CD4-positive, alpha-beta T cell treated with Interleukin-4 for 1 hour (primary cell): ENCODE measurements around the gene TBRG1.

Experiments used
- DNase-seq, 2 donors: peaks; one replicate each; pipeline ENCODE4 v3.0.0-alpha.2; 2020 to 2022

TBRG1 gene

GRCh38 chr11:124623861-124624525 is 1.3 kb downstream of the TBRG1 start:
- DNase-seq, result no peak

GRCh38 chr11:124625504-124626168 is 3.0 kb downstream of the TBRG1 start:
- no peak for DNase-seq

- no peak for DNase-seq
These were observed 4.9 kb downstream of the TBRG1 start for GRCh38 chr11:124627546-124627945.

- no peak for DNase-seq
These were observed 7.3 kb downstream of the TBRG1 start for GRCh38 chr11:124629961-124630360.

- no peak for DNase-seq
These were observed 10.7 kb downstream of the TBRG1 start for GRCh38 chr11:124633355-124633754.

GRCh38 chr11:124635932-124636331 is 13.3 kb downstream of the TBRG1 start:
- no peak for DNase-seq

GRCh38 chr11:124638500-124638899 is 15.8 kb downstream of the TBRG1 start:
- no peak for DNase-seq

- no peak for DNase-seq
These were observed 16.5 kb downstream of the TBRG1 start for GRCh38 chr11:124639186-124639585.

- DNase-seq, result no peak
These were observed 18.0 kb downstream of the TBRG1 start for GRCh38 chr11:124640666-124641065.

GRCh38 chr11:124642628-124643027 is 20.0 kb downstream of the TBRG1 start:
- DNase-seq, result no peak

- DNase-seq, result no peak
These were observed 20.5 kb downstream of the TBRG1 start for GRCh38 chr11:124643042-124643604.

GRCh38 chr11:124643605-124644425 is 21.2 kb downstream of the TBRG1 start:
- DNase-seq, result no peak

GRCh38 chr11:124644426-124645280 is 22.0 kb downstream of the TBRG1 start:
- peak; percentile 32 to 43 for DNase-seq

GRCh38 chr11:124646148-124646547 is 23.5 kb downstream of the TBRG1 start:
- no peak for DNase-seq

GRCh38 chr11:124648610-124649009 is 25.9 kb downstream of the TBRG1 start:
- no peak for DNase-seq

GRCh38 chr11:124656774-124657630 is 34.3 kb downstream of the TBRG1 start:
- no peak for DNase-seq

GRCh38 chr11:124657904-124658303 is 35.2 kb downstream of the TBRG1 start:
- DNase-seq, result no peak

- no peak for DNase-seq
These were observed 35.8 kb downstream of the TBRG1 start for GRCh38 chr11:124658501-124658900.

- DNase-seq, result no peak
These were observed 36.3 kb downstream of the TBRG1 start for GRCh38 chr11:124658986-124659385.

GRCh38 chr11:124661553-124661952 is 38.9 kb downstream of the TBRG1 start:
- no peak for DNase-seq

GRCh38 chr11:124662106-124662505 is 39.4 kb downstream of the TBRG1 start:
- DNase-seq, result no peak

- no peak for DNase-seq
These were observed 41.2 kb downstream of the TBRG1 start for GRCh38 chr11:124663861-124664260.
